Small intestine (tissue), 7 donors: Measurements from ENCODE around the gene SLC45A3. TPM values are rescaled to one million over a fixed set of nuclear protein-coding genes. Genes with fewer than 3 reads are reported as not detected.

Source experiments
- DNase-seq, 2 donors: peaks; one replicate each; pipeline versions ENCODE4 v3.0.0 to v3.0.0-alpha.2; 2013
- FAIRE-seq: peaks from 2 replicates; lab custom pipeline; 2012; peaks lifted over from hg19 to GRCh38; lab: Jason Lieb, UNC
- H3K27ac ChIP-seq, 3 donors: one replicate each; pipeline ENCODE4 v1.5.1; 2013; ENCODE audit warnings: low read length in 2 of 3, mild to moderate bottlenecking in 2 of 3, control low read depth in 1 of 3, inconsistent platforms in 1 of 3, low read depth in 1 of 3, moderate library complexity in 1 of 3
- H3K27me3 ChIP-seq, 3 donors: one replicate each; pipeline ENCODE4 v1.6.1; 2013; ENCODE audit warnings: low read length in 3 of 3, inconsistent platforms in 1 of 3; ENCODE audit not compliant: control insufficient read depth in 3 of 3, insufficient read depth in 3 of 3
- H3K36me3 ChIP-seq, 3 donors: one replicate each; pipeline ENCODE4 v1.6.1; 2013; ENCODE audit warnings: low read length in 3 of 3, inconsistent platforms in 1 of 3, low read depth in 1 of 3, mild to moderate bottlenecking in 1 of 3, moderate library complexity in 1 of 3; ENCODE audit not compliant: control insufficient read depth in 3 of 3, insufficient read depth in 2 of 3
- H3K4me1 ChIP-seq, 3 donors: one replicate each; pipeline ENCODE4 v1.6.1; 2013; ENCODE audit warnings: low read length in 2 of 3, inconsistent platforms in 1 of 3, low read depth in 1 of 3, mild to moderate bottlenecking in 1 of 3, moderate library complexity in 1 of 3; ENCODE audit not compliant: control insufficient read depth in 3 of 3, insufficient read depth in 2 of 3
- H3K4me3 ChIP-seq, 3 donors: one replicate each; pipeline ENCODE4 v1.5.1; 2013; ENCODE audit warnings: low read length in 3 of 3, control low read depth in 1 of 3, inconsistent platforms in 1 of 3, low read depth in 1 of 3, mild to moderate bottlenecking in 1 of 3, moderate library complexity in 1 of 3
- H3K9me3 ChIP-seq, 2 donors: one replicate each; pipeline ENCODE4 v1.6.1; 2013; ENCODE audit warnings: low read depth in 1 of 2, low read length in 1 of 2; ENCODE audit not compliant: control insufficient read depth in 2 of 2, insufficient read depth in 1 of 2
- WGBS, 3 donors: extraction: QIAGEN DNeasy Blood & Tissue Kit; methylation state at CpG; one replicate each; pipeline ENCODE4 v1.1.7; 2013; 5-methylcytosine and 5-hydroxymethylcytosine counted together
- polyA plus RNA-seq, 4 donors: library from polyadenylated mRNA; stranded (reverse) in 3 of 4; unstranded in 1 of 4; fragments of 200-250 nt in 3 of 4; fragments of 120-200 nt in 1 of 4; gene quantifications; one replicate each; pipeline versions ENCODE4 v1.2.1 to v1.2.3, GENCODE V29; 2013
- donor health status: healthy with polysubstance abuse.
- donor health status: control.
- donor health status: control.
- donor health status: Bipolar disorder and iron deficiency.
- donor health status: healthy.

The SLC45A3 gene
- polyA plus RNA-seq, 4 donors = 1.1 to 10.6 (median 4.9) TPM

GRCh38 chr1:205632669-205633169 lies 47.6 kb downstream of the SLC45A3 start:
- DNase-seq = no peak
- Histone ChIP-seq H3K4me1 (peaks cover 0 to 9% (median 2%) of the 10 kb centered on the region in 3 donors), H3K36me3 (peaks cover 0 to 3% (median 0%) of the 10 kb centered on the region in 3 donors), H3K27ac (peak overlapping the region in 2 of 3 donors; percentile 93 to 100), H3K4me3 (peak overlapping the region in 2 of 3 donors; percentile 66 to 99), H3K27me3 (no peaks in the 10 kb centered on the region), H3K9me3 (no peaks in the 10 kb centered on the region)
- 44 to 63% (median 57%) methylated on average over 3 of the region's 3 CpGs for WGBS, 3 donors
- FAIRE-seq = no peak

DNA sequence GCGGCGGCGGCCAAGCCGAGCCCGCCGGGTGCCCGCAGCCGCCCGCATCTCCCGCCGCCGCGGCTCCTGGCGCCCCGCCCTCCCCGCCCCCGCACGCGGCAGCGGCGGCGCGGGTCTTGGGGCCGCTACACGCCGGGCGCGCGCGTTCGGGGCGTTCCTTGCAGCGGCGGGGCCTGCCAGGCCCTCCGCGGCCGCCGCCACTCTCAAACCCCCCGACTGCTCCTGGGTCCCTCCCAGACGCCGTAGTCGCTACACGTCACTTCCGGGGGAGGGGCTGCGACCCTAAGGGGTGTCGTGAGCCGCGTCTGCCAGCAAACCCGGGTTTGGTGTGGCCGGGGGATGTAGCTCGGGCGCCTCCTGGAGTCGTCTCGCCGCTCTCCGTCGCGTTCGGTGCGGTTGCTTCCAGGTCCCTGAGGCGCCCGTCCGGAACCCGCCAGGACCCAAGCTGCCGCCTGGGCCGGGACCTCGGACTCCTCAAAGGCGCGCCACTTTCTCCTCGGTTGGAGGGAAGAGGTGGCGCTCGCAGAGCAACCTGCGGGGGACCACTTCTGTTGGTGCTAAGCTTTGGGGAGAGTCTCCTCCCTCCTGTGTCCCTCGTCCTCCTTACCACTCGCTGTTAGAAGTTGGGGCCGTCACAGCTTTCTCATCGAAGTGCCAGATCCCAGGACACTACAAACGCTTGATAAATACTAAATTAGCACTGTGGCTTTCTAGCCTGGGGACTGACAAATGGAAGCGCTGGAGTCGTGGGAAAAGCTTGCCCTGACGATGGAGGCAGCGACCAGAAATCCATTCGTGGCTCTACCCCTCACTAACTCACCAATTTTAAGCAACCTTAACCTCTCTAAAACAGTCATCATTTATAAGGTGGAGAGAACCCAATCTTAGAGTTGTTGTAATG lies 48.3 kb downstream of the SLC45A3 start, which contains the start of gene ELK4:
ELK4 (minus strand) TSS at position 244 of the 901 bp plus-strand sequence. CDS start 8,129 bp downstream, outside the sequence.
- H3K4me1 ChIP-seq = peaks cover 0 to 9% (median 2%) of the 10 kb centered on the region in 3 donors

GRCh38 chr1:205631010-205631767 lies 49.1 kb downstream of the SLC45A3 start:
- Histone ChIP-seq H3K4me3 (peak overlapping the region; percentile 76 to 99 (median 93)), H3K27me3 (no peaks in the 10 kb centered on the region), H3K36me3 (peaks cover 0 to 3% (median 1%) of the 10 kb centered on the region in 3 donors), H3K27ac (peak overlapping the region; percentile 93 to 100 (median 99)), H3K4me1 (peaks cover 0 to 9% (median 2%) of the 10 kb centered on the region in 3 donors), H3K9me3 (no peaks in the 10 kb centered on the region)
- WGBS, 3 donors = 0 to 1% (median 1%) methylated on average over 58 to 81 of the region's 81 CpGs
- FAIRE-seq (no peak), DNase-seq (peak; percentile 92 to 93)

More for the DNA sequence above, 48.3 kb downstream of the SLC45A3 start, which contains the start of gene ELK4:
- Histone ChIP-seq H3K36me3 (peaks cover 0 to 3% (median 0%) of the 10 kb centered on the region in 3 donors), H3K27ac (peak within 1 kb of the TSS; percentile 93 to 100 (median 99)), H3K9me3 (no peaks in the 10 kb centered on the region), H3K27me3 (no peaks in the 10 kb centered on the region), H3K4me3 (peak within 1 kb of the TSS; percentile 76 to 99 (median 93))
- peak; percentile 98 to 100 for DNase-seq
- 0 to 1% (median 1%) methylated on average over 58 to 83 of the region's 83 CpGs for WGBS, 3 donors
- no peak for FAIRE-seq

DNA sequence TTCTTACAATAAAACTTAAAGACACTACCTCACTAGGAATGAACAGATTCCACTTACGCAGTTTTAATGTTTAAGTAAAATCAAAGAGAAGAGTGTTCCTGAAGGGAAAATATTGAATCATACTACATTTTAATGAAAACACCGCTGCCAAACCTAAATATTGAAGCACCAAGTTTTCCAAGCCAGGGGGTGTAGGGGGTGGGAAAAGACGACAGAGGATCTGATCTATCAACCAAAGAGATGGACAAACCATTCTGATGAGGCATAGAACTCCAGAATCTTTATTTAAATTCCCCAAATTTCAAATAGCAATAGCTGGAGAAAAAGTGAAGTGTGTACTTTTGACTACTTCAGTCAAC lies 49.7 kb downstream of the SLC45A3 start:
- WGBS, 3 donors = 0 to 5% (median 1%) methylated on average over 3 of the region's 3 CpGs
- H3K36me3 ChIP-seq = peaks cover 0 to 3% (median 2%) of the 10 kb centered on the region in 3 donors
- H3K27me3 ChIP-seq = no peaks in the 10 kb centered on the region
- DNase-seq (no peak), FAIRE-seq (no peak)
- H3K9me3 ChIP-seq = no peaks in the 10 kb centered on the region
- H3K4me1 ChIP-seq = peaks cover 0 to 9% (median 2%) of the 10 kb centered on the region in 3 donors
- H3K27ac ChIP-seq = peak overlapping the region; percentile 93 to 100 (median 99)
- peak overlapping the region; percentile 76 to 99 (median 93) for H3K4me3 ChIP-seq

- Histone ChIP-seq H3K9me3 (no peaks in the 10 kb centered on the region), H3K27ac (peak overlapping the region in 1 of 3 donors; percentile 93), H3K4me1 (peaks cover 0 to 9% (median 2%) of the 10 kb centered on the region in 3 donors), H3K4me3 (peak overlapping the region in 2 of 3 donors; percentile 76 to 99), H3K27me3 (no peaks in the 10 kb centered on the region), H3K36me3 (peaks cover 0 to 6% (median 2%) of the 10 kb centered on the region in 3 donors)
- 1 to 4% (median 2%) methylated on average over 3 of the region's 3 CpGs for WGBS, 3 donors
- DNase-seq (peak; percentile 14 to 45), FAIRE-seq (no peak)
Observed at GRCh38 chr1:205630241-205630640, 50.1 kb downstream of the SLC45A3 start.

- DNase-seq (no peak), FAIRE-seq (no peak)
- Histone ChIP-seq H3K9me3 (no peaks in the 10 kb centered on the region), H3K4me3 (peak overlapping the region in 1 of 3 donors; percentile 76), H3K36me3 (peaks cover 0 to 6% (median 2%) of the 10 kb centered on the region in 3 donors), H3K27ac (peak overlapping the region in 2 of 3 donors; percentile 43 to 93), H3K4me1 (peaks cover 0 to 9% (median 2%) of the 10 kb centered on the region in 3 donors), H3K27me3 (no peaks in the 10 kb centered on the region)
- 39 to 45% (median 43%) methylated on average over 6 of the region's 6 CpGs for WGBS, 3 donors
Observed at GRCh38 chr1:205629751-205630150, 50.6 kb downstream of the SLC45A3 start.

GRCh38 chr1:205627956-205628355 lies 52.4 kb downstream of the SLC45A3 start:
- Histone ChIP-seq H3K4me1 (peaks cover 0 to 9% (median 2%) of the 10 kb centered on the region in 3 donors), H3K9me3 (no peaks in the 10 kb centered on the region), H3K36me3 (peaks cover 0 to 12% (median 2%) of the 10 kb centered on the region in 3 donors), H3K4me3 (no peak overlapping the region), H3K27me3 (no peaks in the 10 kb centered on the region), H3K27ac (no peak overlapping the region)
- FAIRE-seq = no peak
- DNase-seq = no peak
- 89 to 97% (median 95%) methylated on average over 8 of the region's 8 CpGs for WGBS, 3 donors
